Caco-2 (cell line): ENCODE measurements around the gene TARM1. TPM values are rescaled to one million over a fixed set of nuclear protein-coding genes. Genes with fewer than 3 reads are reported as not detected.

ENCODE experiments used
- BruUV-seq: library from RNA; stranded (reverse); fragments of 400-500 nt; replicated peaks from 2 replicates; lab custom pipeline; 2021; lab: Mats Ljungman, UMichigan
- CTCF ChIA-PET: fragments of 300-600 bp; sonication (Branson Sonifier 250); formaldehyde crosslinking; loops from one replicate; lab custom pipeline; 2022; ENCODE audit warnings: antibody characterized with exemption; lab: Charles Lee
- POLR2A ChIA-PET: fragments of 300-600 bp; sonication (Branson Sonifier 250); formaldehyde crosslinking; loops from one replicate; lab custom pipeline; 2022; ENCODE audit warnings: antibody characterized with exemption; lab: Charles Lee
- DNase-seq, 2 experiments: peaks; one replicate each; pipeline versions ENCODE4 v3.0.0 to v3.0.0-alpha.2; 2020 to 2022
- H3K27me3 ChIP-seq: replicated peaks from 2 replicates; pipeline ENCODE4 v1.6.0; 2011; ENCODE audit warnings: low read length; ENCODE audit not compliant: control insufficient read depth, insufficient read depth
- H3K36me3 ChIP-seq: 2 replicates; pipeline ENCODE4 v1.5.1; 2011; ENCODE audit warnings: low read length; ENCODE audit not compliant: control insufficient read depth, insufficient read depth
- H3K4me1 ChIP-seq: fragments of 250-450 bp; sonication (Bioruptor Pico); 2 replicates; pipeline ENCODE4 v1.5.1; 2020; ENCODE audit warnings: mild to moderate bottlenecking
- H3K4me3 ChIP-seq: 2 replicates; pipeline ENCODE4 v1.5.1; 2011; ENCODE audit warnings: low read depth, mild to moderate bottlenecking, control low read depth, low read length
- H3K9me3 ChIP-seq: fragments of 250-450 bp; sonication (Bioruptor Pico); 2 replicates; pipeline ENCODE4 v1.5.1; 2020; ENCODE audit warnings: mild to moderate bottlenecking, moderate library complexity
- H3K27ac Mint-ChIP-seq: one replicate; pipeline ENCODE4 v1.8.0; 2022; ENCODE audit warnings: mixed read lengths; ENCODE audit not compliant: unreplicated experiment
- H3K27me3 Mint-ChIP-seq: one replicate; pipeline ENCODE4 v1.8.0; 2022; ENCODE audit warnings: mixed read lengths; ENCODE audit not compliant: insufficient read depth, unreplicated experiment
- H3K36me3 Mint-ChIP-seq: one replicate; pipeline ENCODE4 v1.8.0; 2022; ENCODE audit warnings: mild to moderate bottlenecking, mixed read lengths; ENCODE audit not compliant: insufficient read depth, unreplicated experiment
- H3K4me1 Mint-ChIP-seq: one replicate; pipeline ENCODE4 v1.8.0; 2022; ENCODE audit warnings: low read depth, mixed read lengths; ENCODE audit not compliant: unreplicated experiment
- H3K4me3 Mint-ChIP-seq: one replicate; pipeline ENCODE4 v1.8.0; 2022; ENCODE audit warnings: mild to moderate bottlenecking, moderate library complexity, mixed read lengths; ENCODE audit not compliant: unreplicated experiment
- H3K9me3 Mint-ChIP-seq: one replicate; pipeline ENCODE4 v1.8.0; 2022; ENCODE audit warnings: mixed read lengths; ENCODE audit not compliant: unreplicated experiment
- CTCF ChIP-seq, 2 experiments: fragments of 200-600 bp in 1 of 2; IDR thresholded peaks; 1 replicate in 1 of 2; 2 replicates in 1 of 2; pipeline versions ENCODE4 v1.5.1 to v1.8.0; 2011 to 2022; ENCODE audit warnings: antibody characterized with exemption in 1 of 2, control low read depth in 1 of 2, inconsistent platforms in 1 of 2, low read depth in 1 of 2, low read length in 1 of 2, mild to moderate bottlenecking in 1 of 2, moderate library complexity in 1 of 2; ENCODE audit not compliant: insufficient read depth in 1 of 2, severe bottlenecking in 1 of 2, unreplicated experiment in 1 of 2
- intact Hi-C: fragments of 100-400 bp; cut with micrococcal nuclease; formaldehyde crosslinking; loops from one replicate; pipeline ENCODE4 v1.10.0; 2022; ENCODE audit not compliant: unreplicated experiment
- total RNA-seq: library from RNA; stranded (reverse); gene quantifications from 2 replicates; pipeline ENCODE4 v1.2.3, GENCODE V29; 2022

TARM1 gene
- total RNA-seq, 1 experiment from 2014 or later, result not detected

DNA sequence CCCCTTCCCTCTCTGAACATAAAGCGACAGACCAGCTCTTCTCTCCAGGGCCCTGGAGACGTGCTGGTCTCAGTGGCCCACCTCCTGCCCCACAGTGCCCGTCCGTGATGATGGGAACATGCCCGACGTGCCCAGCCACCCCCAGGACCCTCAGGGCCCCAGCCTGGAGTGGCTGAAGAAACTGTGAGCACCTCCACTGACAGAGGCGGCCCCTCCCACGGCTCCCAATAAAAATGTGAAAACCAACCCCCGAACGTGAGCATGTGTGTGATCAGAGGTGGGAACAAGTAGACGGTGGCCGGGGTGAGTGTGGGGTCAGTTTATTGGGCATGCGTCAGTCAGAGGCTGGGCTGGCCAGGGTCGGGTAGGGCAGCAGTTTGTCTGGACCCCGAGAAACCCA is 25.6 kb upstream of the TARM1 start:
- H3K36me3 Mint-ChIP-seq, result peaks cover 65% of the 10 kb centered on the region

GRCh38 chr19:54105796-54106195 is 24.6 kb upstream of the TARM1 start:
- H3K4me3 Mint-ChIP-seq, result no peak overlapping the region
- Histone ChIP-seq H3K36me3 (peaks cover 2% of the 10 kb centered on the region), H3K4me1 (no peaks in the 10 kb centered on the region), H3K9me3 (no peaks in the 10 kb centered on the region), H3K27me3 (no peaks in the 10 kb centered on the region), H3K4me3 (no peak overlapping the region)
- H3K27ac Mint-ChIP-seq, result peak overlapping the region; percentile 60
- POLR2A ChIA-PET, result no interaction called here
- no peak for DNase-seq
- H3K9me3 Mint-ChIP-seq, result no peaks in the 10 kb centered on the region
- CTCF ChIA-PET, result interaction anchor here (0.8 kb wide), 1 partner anchor 9 kb away, joined by 3 read pairs; no protein-coding TSS in a partner anchor
- intact Hi-C loops, result no loop called here
- H3K4me1 Mint-ChIP-seq, result peaks cover 13% of the 10 kb centered on the region
- TF ChIP-seq CTCF (IDR thresholded peaks at IDR 0.05; ENCODE audit: insufficient read depth in 1 of 2, low read depth in 1 of 2, low read length in 1 of 2, severe bottlenecking in 1 of 2, unreplicated experiment in 1 of 2), result no peak
- H3K27me3 Mint-ChIP-seq, result no peaks in the 10 kb centered on the region
- peaks cover 60% of the 10 kb centered on the region for H3K36me3 Mint-ChIP-seq
- no TSS peak for BruUV-seq

More for the DNA sequence above, 25.6 kb upstream of the TARM1 start:
- Mint-ChIP-seq H3K4me3 (no peak overlapping the region), H3K4me1 (peaks cover 13% of the 10 kb centered on the region), H3K27me3 (no peaks in the 10 kb centered on the region), H3K27ac (no peak overlapping the region), H3K9me3 (no peaks in the 10 kb centered on the region)
- TF ChIP-seq CTCF (IDR thresholded peaks at IDR 0.05; ENCODE audit: insufficient read depth in 1 of 2, low read depth in 1 of 2, low read length in 1 of 2, severe bottlenecking in 1 of 2, unreplicated experiment in 1 of 2), result no peak
- H3K36me3 ChIP-seq, result peaks cover 4% of the 10 kb centered on the region
- POLR2A ChIA-PET, result no interaction called here
- no peak overlapping the region for H3K4me3 ChIP-seq
- H3K4me1 ChIP-seq, result no peaks in the 10 kb centered on the region
- CTCF ChIA-PET, result interaction anchor here (0.8 kb wide), 1 partner anchor 8 kb away, joined by 3 read pairs; no protein-coding TSS in a partner anchor
- peak in 1 of 2 experiments; percentile 25 for DNase-seq
- H3K9me3 ChIP-seq, result no peaks in the 10 kb centered on the region
- no peaks in the 10 kb centered on the region for H3K27me3 ChIP-seq
- no TSS peak for BruUV-seq
- intact Hi-C loops, result no loop called here

DNA sequence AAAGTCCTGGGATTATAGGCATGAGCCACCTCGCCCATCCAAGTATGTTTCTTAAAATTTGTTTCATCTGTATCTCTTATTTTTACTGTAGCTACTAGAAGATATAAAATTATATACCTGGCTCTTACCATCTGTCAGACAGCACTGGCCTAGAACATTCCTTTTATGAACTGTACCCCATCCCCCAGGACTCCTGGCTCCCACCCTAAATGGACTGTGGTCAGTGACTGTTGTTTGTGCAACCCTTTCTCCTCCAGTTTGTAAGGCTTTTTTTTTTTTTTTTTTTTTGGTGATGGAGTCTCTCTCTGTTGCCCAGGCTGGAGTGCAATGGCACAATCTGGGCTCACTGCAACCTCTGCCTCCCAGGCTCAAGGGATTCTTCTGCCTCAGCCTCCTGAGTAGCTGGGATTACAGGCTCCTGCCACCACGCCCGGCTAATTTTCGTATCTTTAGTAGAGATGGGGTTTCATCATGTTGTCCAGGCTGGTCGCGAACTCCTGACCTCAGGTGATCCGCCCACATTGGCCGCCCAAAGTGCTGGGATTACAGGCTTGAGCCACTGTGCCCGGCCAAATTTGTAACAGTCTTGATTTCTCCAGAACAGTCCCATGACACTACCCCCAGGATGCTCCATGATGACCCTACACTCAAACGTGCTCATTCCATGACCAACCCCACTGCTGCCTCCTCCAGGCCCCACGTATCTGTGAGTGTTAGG is 24.0 kb upstream of the TARM1 start:
- intact Hi-C loops, result no loop called here
- ChIA-PET POLR2A (no interaction called here), CTCF (no interaction called here)
- Mint-ChIP-seq H3K36me3 (peaks cover 53% of the 10 kb centered on the region), H3K4me3 (no peak overlapping the region), H3K4me1 (peaks cover 13% of the 10 kb centered on the region), H3K27me3 (no peaks in the 10 kb centered on the region), H3K27ac (peak overlapping the region; percentile 60), H3K9me3 (no peaks in the 10 kb centered on the region)
- Histone ChIP-seq H3K27me3 (no peaks in the 10 kb centered on the region), H3K4me1 (no peaks in the 10 kb centered on the region), H3K4me3 (no peak overlapping the region), H3K9me3 (no peaks in the 10 kb centered on the region), H3K36me3 (peaks cover 2% of the 10 kb centered on the region)
- no peak for DNase-seq
- TF ChIP-seq CTCF (IDR thresholded peaks at IDR 0.05; ENCODE audit: insufficient read depth in 1 of 2, low read depth in 1 of 2, low read length in 1 of 2, severe bottlenecking in 1 of 2, unreplicated experiment in 1 of 2), result no peak
- BruUV-seq, result no TSS peak
